Smooth muscle cell (in vitro differentiated cells): ENCODE data around the gene RAPSN. TPM values are rescaled to one million over a fixed set of nuclear protein-coding genes. Genes with fewer than 3 reads are reported as not detected.

Experiments
- DNase-seq: peaks from one replicate; lab custom pipeline; 2025; ENCODE audit not compliant: unreplicated experiment; lab: John Stamatoyannopoulos, UW
- H2AFZ ChIP-seq: fragments of 200-600 bp; sonication (generic); 2 replicates; pipeline ENCODE4 v1.6.0; 2016; ENCODE audit warnings: antibody characterized with exemption, low read depth, mild to moderate bottlenecking
- H3F3A ChIP-seq: fragments of 200-600 bp; sonication (generic); 2 replicates; pipeline ENCODE4 v1.6.0; 2017; ENCODE audit warnings: antibody characterized with exemption, low read depth
- H3K27ac ChIP-seq: fragments of 200-600 bp; sonication (generic); 2 replicates; pipeline ENCODE4 v1.5.1; 2016; ENCODE audit warnings: low read depth, mild to moderate bottlenecking
- H3K27me3 ChIP-seq: fragments of 200-600 bp; sonication (generic); 2 replicates; pipeline ENCODE4 v1.6.1; 2016; ENCODE audit warnings: low read depth, mild to moderate bottlenecking
- H3K36me3 ChIP-seq: fragments of 200-600 bp; sonication (generic); 2 replicates; pipeline ENCODE4 v1.5.1; 2016; ENCODE audit warnings: low read depth
- H3K4me1 ChIP-seq: fragments of 200-600 bp; sonication (generic); 2 replicates; pipeline ENCODE4 v1.5.1; 2016; ENCODE audit warnings: low read depth
- H3K4me2 ChIP-seq: fragments of 200-600 bp; sonication (generic); 2 replicates; pipeline ENCODE4 v1.6.0; 2016; ENCODE audit warnings: mild to moderate bottlenecking
- H3K4me3 ChIP-seq: fragments of 200-600 bp; sonication (generic); 2 replicates; pipeline ENCODE4 v1.5.1; 2016; ENCODE audit warnings: mild to moderate bottlenecking
- H3K79me2 ChIP-seq: fragments of 200-600 bp; sonication (generic); 2 replicates; pipeline ENCODE4 v1.6.0; 2016; ENCODE audit warnings: low read depth, mild to moderate bottlenecking
- H3K9ac ChIP-seq: fragments of 200-600 bp; sonication (generic); 2 replicates; pipeline ENCODE4 v1.6.0; 2016; ENCODE audit warnings: low read depth
- H3K9me3 ChIP-seq: fragments of 200-600 bp; sonication (generic); replicated peaks from 2 replicates; pipeline ENCODE4 v1.5.1; 2016; ENCODE audit warnings: low read depth
- H4K20me1 ChIP-seq: fragments of 200-600 bp; sonication (generic); 2 replicates; pipeline ENCODE4 v1.6.0; 2016; ENCODE audit warnings: low read depth
- CTCF ChIP-seq: fragments of 200-600 bp; sonication (generic); IDR thresholded peaks from 2 replicates; pipeline ENCODE4 v1.5.1; 2017; ENCODE audit warnings: borderline replicate concordance, mild to moderate bottlenecking, antibody characterized with exemption; ENCODE audit not compliant: insufficient read depth, poor library complexity, severe bottlenecking
- WGBS: methylation state at CpG from one replicate; pipeline ENCODE4 v1.1.7; 2016; ENCODE audit warnings: low lambda C conversion rate; 5-methylcytosine and 5-hydroxymethylcytosine counted together
- polyA plus RNA-seq: library from polyadenylated mRNA; unstranded; fragments of >200 nt; fragmentation: Nextera tagmentation; extraction: Ambion mirVana; gene quantifications from 2 replicates; pipeline ENCODE4 v1.2.1, GENCODE V29; 2016
- total RNA-seq: library from RNA; depleted of rRNA; stranded (reverse); fragments of >200 nt; gene quantifications from 2 replicates; pipeline ENCODE4 v1.2.3, GENCODE V29; 2014

Gene RAPSN
- total and polyA plus RNA-seq, 2 experiments from 2014 or later, result 0.41 TPM; not detected in 1

- Histone ChIP-seq H3K4me2 (no peak overlapping the region), H4K20me1 (peaks cover 58% of the 10 kb centered on the region), H3K9me3 (no peaks in the 10 kb centered on the region), H3K36me3 (peaks cover 26% of the 10 kb centered on the region), H3K27me3 (no peaks in the 10 kb centered on the region), H3K9ac (no peak overlapping the region), H2AFZ (no peak overlapping the region), H3K79me2 (peaks cover 23% of the 10 kb centered on the region), H3F3A (peaks cover 6% of the 10 kb centered on the region), H3K27ac (no peak overlapping the region), H3K4me1 (peaks cover 34% of the 10 kb centered on the region), H3K4me3 (no peak overlapping the region)
- no peak for TF ChIP-seq CTCF
- 92% methylated on average over 4 of the region's 4 CpGs for WGBS
- DNase-seq, result no peak
These were observed 21.7 kb upstream of the RAPSN start for GRCh38 chr11:47470671-47471070.

GRCh38 chr11:47469361-47470179 lies 20.6 kb upstream of the RAPSN start:
- WGBS, result 93% methylated on average over 7 of the region's 7 CpGs
- Histone ChIP-seq H3K9me3 (no peaks in the 10 kb centered on the region), H3K79me2 (peaks cover 23% of the 10 kb centered on the region), H2AFZ (no peak overlapping the region), H3K36me3 (peaks cover 24% of the 10 kb centered on the region), H3K27me3 (no peaks in the 10 kb centered on the region), H3K4me3 (no peak overlapping the region), H3K4me2 (no peak overlapping the region), H3K27ac (no peak overlapping the region), H4K20me1 (peaks cover 69% of the 10 kb centered on the region), H3K4me1 (peaks cover 44% of the 10 kb centered on the region), H3F3A (peaks cover 6% of the 10 kb centered on the region), H3K9ac (no peak overlapping the region)
- DNase-seq, result no peak
- no peak for TF ChIP-seq CTCF

GRCh38 chr11:47468598-47469214 lies 19.8 kb upstream of the RAPSN start:
- 97% methylated on average over 8 of the region's 8 CpGs for WGBS
- TF ChIP-seq CTCF, result no peak
- Histone ChIP-seq H4K20me1 (peaks cover 72% of the 10 kb centered on the region), H3K4me3 (no peak overlapping the region), H3K27ac (no peak overlapping the region), H3K9ac (no peak overlapping the region), H3K79me2 (peaks cover 23% of the 10 kb centered on the region), H3K4me2 (no peak overlapping the region), H3K36me3 (peaks cover 20% of the 10 kb centered on the region), H3K9me3 (no peaks in the 10 kb centered on the region), H2AFZ (no peak overlapping the region), H3K4me1 (peaks cover 51% of the 10 kb centered on the region), H3K27me3 (no peaks in the 10 kb centered on the region), H3F3A (peaks cover 6% of the 10 kb centered on the region)
- DNase-seq, result no peak
